Measurements from ENCODE around the gene ARMH4.

DNA sequence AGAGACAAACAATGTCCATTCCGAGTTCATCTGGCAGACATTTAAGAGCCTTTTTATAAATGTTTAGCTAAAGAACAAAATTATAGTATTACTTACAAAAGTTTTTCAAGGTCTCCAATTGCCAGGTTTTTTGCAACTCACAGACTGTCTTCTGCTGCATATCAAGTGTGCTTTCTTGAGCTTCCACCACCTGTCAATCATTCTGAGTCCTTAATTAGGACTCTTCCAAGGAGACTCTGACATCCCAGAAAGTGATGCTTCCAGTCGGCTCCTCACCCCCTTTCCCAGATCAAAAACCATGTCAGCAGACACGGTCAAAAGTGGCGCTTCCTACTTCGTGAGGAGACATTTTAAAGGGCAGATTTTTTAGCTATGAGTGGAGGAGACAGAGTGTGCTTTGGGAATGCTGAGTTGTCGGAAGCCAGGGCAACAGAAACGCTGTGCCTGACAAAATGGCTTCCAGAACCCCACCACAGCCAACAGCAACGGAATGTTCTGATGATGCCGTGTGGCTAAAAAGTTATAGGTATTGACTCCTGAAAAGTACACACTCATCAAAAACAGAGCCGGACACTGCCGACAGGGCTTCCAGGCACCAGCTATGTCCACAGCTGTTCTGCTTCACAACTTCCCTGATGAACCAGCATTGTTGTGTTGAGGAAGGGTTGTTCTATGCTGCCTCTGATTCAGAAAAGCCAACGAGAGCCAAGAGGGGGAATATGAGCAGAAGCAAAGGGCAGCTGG is 170.0 kb downstream of the ARMH4 start:
- TF ChIP-seq ZNF274 (IDR thresholded peaks at IDR 0.05; ENCODE audit: low read depth, low read length) (no peak), YY1 (IDR thresholded peaks at IDR 0.05; ENCODE audit: insufficient read depth, insufficient read length) (no peak)
